IPS DF 6.9 (cell line): ENCODE measurements around the gene LCN12.

ENCODE experiments used
- DNase-seq: peaks from one replicate; pipeline ENCODE4 v3.0.0-alpha.2; 2013; ENCODE audit warnings: low read depth, low spot score
- H3K27ac ChIP-seq: one replicate; pipeline ENCODE4 v1.5.1; 2013; ENCODE audit warnings: low read length, control low read depth
- H3K27me3 ChIP-seq: 2 replicates; pipeline ENCODE4 v1.6.1; 2013; ENCODE audit warnings: mild to moderate bottlenecking, low read length; ENCODE audit not compliant: control insufficient read depth, insufficient read depth
- H3K36me3 ChIP-seq: 2 replicates; pipeline ENCODE4 v1.6.1; 2013; ENCODE audit warnings: low read length; ENCODE audit not compliant: control insufficient read depth, insufficient read depth
- H3K4me1 ChIP-seq: 2 replicates; pipeline ENCODE4 v1.6.1; 2013; ENCODE audit warnings: low read length; ENCODE audit not compliant: control insufficient read depth, insufficient read depth
- H3K4me3 ChIP-seq: 2 replicates; pipeline ENCODE4 v1.5.1; 2013; ENCODE audit warnings: mild to moderate bottlenecking, low read length
- H3K9me3 ChIP-seq: 2 replicates; pipeline ENCODE4 v1.6.1; 2013; ENCODE audit warnings: low read length, inconsistent platforms; ENCODE audit not compliant: control insufficient read depth, insufficient read depth
- WGBS: extraction: QIAGEN DNeasy Blood & Tissue Kit; methylation state at CpG from one replicate; pipeline ENCODE4 v1.1.7; 2013; ENCODE audit warnings: mixed read lengths, missing lambda C conversion rate; ENCODE audit not compliant: insufficient read length, insufficient coverage; 5-methylcytosine and 5-hydroxymethylcytosine counted together

Gene LCN12

GRCh38 chr9:136945333-136946227, 6.5 kb upstream of the LCN12 start:
- DNase-seq: no peak
- Histone ChIP-seq H3K9me3 (no peaks in the 10 kb centered on the region), H3K27ac (no peak overlapping the region), H3K36me3 (peaks cover 18% of the 10 kb centered on the region), H3K4me1 (peaks cover 5% of the 10 kb centered on the region; the same call in 1 of the 2 replicates), H3K27me3 (no peaks in the 10 kb centered on the region), H3K4me3 (no peak overlapping the region)
- no CpG with 5 or more reads among the region's 30 CpGs for WGBS

- WGBS: no CpG with 5 or more reads among the region's 27 CpGs
- Histone ChIP-seq H3K27me3 (no peaks in the 10 kb centered on the region), H3K4me1 (peaks cover 5% of the 10 kb centered on the region; the same call in 1 of the 2 replicates), H3K9me3 (no peaks in the 10 kb centered on the region), H3K4me3 (no peak overlapping the region), H3K27ac (no peak overlapping the region), H3K36me3 (peaks cover 10% of the 10 kb centered on the region)
- DNase-seq: no peak
These were observed 5.6 kb upstream of the LCN12 start for GRCh38 chr9:136946228-136947027.

GRCh38 chr9:136947028-136947891, 4.8 kb upstream of the LCN12 start:
- H3K9me3 ChIP-seq: no peaks in the 10 kb centered on the region
- no peak overlapping the region for H3K27ac ChIP-seq
- no peak for DNase-seq
- peaks cover 5% of the 10 kb centered on the region; the same call in 1 of the 2 replicates for H3K4me1 ChIP-seq
- no peak overlapping the region for H3K4me3 ChIP-seq
- H3K27me3 ChIP-seq: no peaks in the 10 kb centered on the region
- H3K36me3 ChIP-seq: peaks cover 3% of the 10 kb centered on the region; the same call in 1 of the 2 replicates
- no CpG with 5 or more reads among the region's 26 CpGs for WGBS

- peak; percentile 35 for DNase-seq
- H3K9me3 ChIP-seq: no peaks in the 10 kb centered on the region
- no peaks in the 10 kb centered on the region for H3K27me3 ChIP-seq
- peaks cover 5% of the 10 kb centered on the region; the same call in 1 of the 2 replicates for H3K4me1 ChIP-seq
- no CpG with 5 or more reads among the region's 15 CpGs for WGBS
- H3K36me3 ChIP-seq: no peaks in the 10 kb centered on the region
- H3K4me3 ChIP-seq: no peak overlapping the region
- H3K27ac ChIP-seq: no peak overlapping the region
These were observed 4.0 kb upstream of the LCN12 start for GRCh38 chr9:136947955-136948510.

GRCh38 chr9:136949239-136949816, 2.7 kb upstream of the LCN12 start:
- Histone ChIP-seq H3K4me3 (peak overlapping the region; percentile 59; the same call in 1 of the 2 replicates), H3K9me3 (no peaks in the 10 kb centered on the region), H3K27me3 (no peaks in the 10 kb centered on the region), H3K27ac (no peak overlapping the region), H3K36me3 (no peaks in the 10 kb centered on the region), H3K4me1 (peaks cover 3% of the 10 kb centered on the region; the same call in 1 of the 2 replicates)
- no CpG with 5 or more reads among the region's 22 CpGs for WGBS
- no peak for DNase-seq

GRCh38 chr9:136949817-136950655, 2.0 kb upstream of the LCN12 start:
- no peaks in the 10 kb centered on the region for H3K27me3 ChIP-seq
- H3K9me3 ChIP-seq: no peaks in the 10 kb centered on the region
- H3K36me3 ChIP-seq: no peaks in the 10 kb centered on the region; the same call in 1 of the 2 replicates
- WGBS: no CpG with 5 or more reads among the region's 63 CpGs
- peak overlapping the region; percentile 59 for H3K4me3 ChIP-seq
- H3K4me1 ChIP-seq: peaks cover under 1% of the 10 kb centered on the region; the same call in 1 of the 2 replicates
- H3K27ac ChIP-seq: no peak overlapping the region
- peak; percentile 85 for DNase-seq

- DNase-seq: no peak
- H3K27ac ChIP-seq: no peak overlapping the region
- H3K36me3 ChIP-seq: no peaks in the 10 kb centered on the region; the same call in 1 of the 2 replicates
- no peak overlapping the region for H3K4me3 ChIP-seq
- H3K9me3 ChIP-seq: no peaks in the 10 kb centered on the region
- H3K27me3 ChIP-seq: no peaks in the 10 kb centered on the region
- H3K4me1 ChIP-seq: no peaks in the 10 kb centered on the region; the same call in 1 of the 2 replicates
- no CpG with 5 or more reads among the region's 9 CpGs for WGBS
These were observed 1.3 kb upstream of the LCN12 start for GRCh38 chr9:136950656-136951276.

- DNase-seq: no peak
- no peaks in the 10 kb centered on the region for H3K9me3 ChIP-seq
- H3K27me3 ChIP-seq: no peaks in the 10 kb centered on the region
- H3K36me3 ChIP-seq: no peaks in the 10 kb centered on the region; the same call in 1 of the 2 replicates
- H3K27ac ChIP-seq: no peak overlapping the region
- H3K4me1 ChIP-seq: no peaks in the 10 kb centered on the region; the same call in 1 of the 2 replicates
- WGBS: no CpG with 5 or more reads among the region's 15 CpGs
- H3K4me3 ChIP-seq: no peak overlapping the region
These were observed 313 bp downstream of the LCN12 start for GRCh38 chr9:136952321-136952850.
